Glomerular visceral epithelial cell (primary cell): ENCODE measurements around the gene PKD1.

Source experiments
- DNase-seq: peaks from one replicate; pipeline ENCODE4 v3.0.0-alpha.2; 2016; ENCODE audit errors: extremely low spot score

Gene PKD1

GRCh38 chr16:2170080-2170479 is 34.4 kb upstream of the PKD1 start:
- no peak for DNase-seq

GRCh38 chr16:2167068-2167638 is 31.5 kb upstream of the PKD1 start:
- DNase-seq: no peak

- no peak for DNase-seq
Measured at GRCh38 chr16:2166263-2167067, 30.8 kb upstream of the PKD1 start.

- DNase-seq: no peak
Measured at GRCh38 chr16:2165861-2166260, 30.2 kb upstream of the PKD1 start.

GRCh38 chr16:2163211-2163881 is 27.6 kb upstream of the PKD1 start:
- DNase-seq: no peak

- DNase-seq: no peak
Measured at GRCh38 chr16:2162676-2163118, 27.0 kb upstream of the PKD1 start.

- DNase-seq: no peak
Measured at GRCh38 chr16:2161911-2162310, 26.2 kb upstream of the PKD1 start.

- no peak for DNase-seq
Measured at GRCh38 chr16:2160915-2161551, 25.3 kb upstream of the PKD1 start.

- DNase-seq: no peak
Measured at GRCh38 chr16:2159175-2159838, 23.6 kb upstream of the PKD1 start.

- no peak for DNase-seq
Measured at GRCh38 chr16:2158262-2158638, 22.6 kb upstream of the PKD1 start.

- DNase-seq: no peak
Measured at GRCh38 chr16:2157480-2158261, 22.0 kb upstream of the PKD1 start.

GRCh38 chr16:2156849-2157224 is 21.1 kb upstream of the PKD1 start:
- no peak for DNase-seq

- peak; percentile 62 for DNase-seq
Measured at GRCh38 chr16:2155977-2156848, 20.5 kb upstream of the PKD1 start.

- DNase-seq: peak; percentile 100
Measured at GRCh38 chr16:2155091-2155950, 19.6 kb upstream of the PKD1 start, which contains the start of gene TRAF7. Gene TRAF7 (plus strand): TSS chr16:2155782. CDS start chr16:2163921, 8,139 bp downstream.

- peak; percentile 23 for DNase-seq
Measured at GRCh38 chr16:2154533-2155090, 18.9 kb upstream of the PKD1 start.

- DNase-seq: peak; percentile 30
Measured at GRCh38 chr16:2152695-2153506, 17.2 kb upstream of the PKD1 start.

- no peak for DNase-seq
Measured at GRCh38 chr16:2151188-2152091, 15.7 kb upstream of the PKD1 start.
